HUES64 (cell line): ENCODE measurements around the gene CAMKMT.
"Not testable (repeated sequence)": the region's sequence is repeated elsewhere in the genome, so short reads cannot be mapped to it uniquely, and the experiment has no call there.

Experiments used
- H3K27ac ChIP-seq: 2 replicates; pipeline ENCODE4 v1.7.0; 2013; ENCODE audit warnings: low read depth, low read length, inconsistent platforms
- H3K27me3 ChIP-seq: 2 replicates; pipeline ENCODE4 v1.6.1; 2013; ENCODE audit warnings: mild to moderate bottlenecking, low read length; ENCODE audit not compliant: insufficient read depth
- H3K36me3 ChIP-seq: 2 replicates; pipeline ENCODE4 v1.6.1; 2013; ENCODE audit warnings: mild to moderate bottlenecking, low read length; ENCODE audit not compliant: insufficient read depth
- H3K4me1 ChIP-seq: 2 replicates; pipeline ENCODE4 v1.6.1; 2013; ENCODE audit warnings: mild to moderate bottlenecking, low read length, moderate library complexity; ENCODE audit not compliant: insufficient read depth
- H3K4me3 ChIP-seq: 2 replicates; pipeline ENCODE4 v1.5.1; 2013; ENCODE audit warnings: mild to moderate bottlenecking, low read length, moderate library complexity
- H3K9ac ChIP-seq: 2 replicates; pipeline ENCODE4 v1.6.1; 2013; ENCODE audit warnings: mild to moderate bottlenecking, low read depth, low read length
- H3K9me3 ChIP-seq: 2 replicates; pipeline ENCODE4 v1.6.1; 2013; ENCODE audit warnings: low read depth, low read length; ENCODE audit not compliant: insufficient read depth
- WGBS: fragments of 150-250, 120-280 bp; methylation state at CpG from one replicate; pipeline ENCODE4 v1.1.7; 2013; ENCODE audit warnings: missing lambda C conversion rate; 5-methylcytosine and 5-hydroxymethylcytosine counted together

Gene CAMKMT

DNA sequence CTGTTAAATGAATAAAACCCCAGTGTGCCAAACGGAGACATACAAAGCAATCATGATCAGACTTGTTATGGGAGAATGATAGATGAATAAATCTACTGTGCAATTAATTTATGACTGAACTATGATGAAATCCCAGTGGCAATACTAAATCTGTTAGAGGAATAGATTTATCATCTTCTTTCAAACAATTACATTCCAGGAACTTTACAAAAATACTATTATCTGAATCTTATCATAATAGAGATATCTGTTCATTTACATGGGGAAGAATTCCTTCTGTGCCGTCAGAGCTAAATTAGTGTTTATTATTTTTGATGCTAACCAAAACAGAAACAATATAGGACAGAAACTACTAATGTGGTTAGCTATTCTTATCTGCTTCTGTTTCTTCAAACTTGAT lies 208.5 kb downstream of the CAMKMT start:
- Histone ChIP-seq H3K27ac (no peak overlapping the region), H3K4me1 (peaks cover 3% of the 10 kb centered on the region; the same call in 1 of the 2 replicates), H3K27me3 (no peaks in the 10 kb centered on the region), H3K9ac (no peak overlapping the region), H3K9me3 (no peaks in the 10 kb centered on the region), H3K36me3 (no peaks in the 10 kb centered on the region), H3K4me3 (no peak overlapping the region)
- WGBS, result 100% methylated on average over 1 of the region's 2 CpGs

DNA sequence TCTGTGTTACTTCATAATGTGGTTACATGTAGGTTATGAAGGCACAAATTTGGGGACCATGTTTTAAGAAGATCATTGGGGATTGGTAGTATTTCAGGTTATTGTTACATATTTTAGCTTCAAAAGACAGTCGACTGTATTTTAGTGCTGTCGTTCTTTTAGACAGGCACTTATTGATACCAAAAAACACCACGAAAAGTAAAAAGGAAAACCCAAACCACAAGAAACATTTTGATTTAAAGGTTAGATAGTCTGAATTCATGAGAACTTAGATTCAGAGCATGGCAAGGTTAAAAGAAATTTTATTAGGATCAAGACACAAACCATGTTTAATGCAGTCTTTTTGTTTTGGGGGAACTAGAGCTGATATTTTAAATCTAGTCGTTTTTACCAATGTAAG lies 209.0 kb downstream of the CAMKMT start:
- H3K27me3 ChIP-seq, result no peaks in the 10 kb centered on the region
- H3K9ac ChIP-seq, result no peak overlapping the region
- no peaks in the 10 kb centered on the region for H3K36me3 ChIP-seq
- H3K4me3 ChIP-seq, result no peak overlapping the region
- WGBS, result 85% methylated on average over 4 of the region's 4 CpGs
- H3K4me1 ChIP-seq, result peaks cover 3% of the 10 kb centered on the region; the same call in 1 of the 2 replicates
- H3K27ac ChIP-seq, result no peak overlapping the region
- H3K9me3 ChIP-seq, result no peaks in the 10 kb centered on the region

DNA sequence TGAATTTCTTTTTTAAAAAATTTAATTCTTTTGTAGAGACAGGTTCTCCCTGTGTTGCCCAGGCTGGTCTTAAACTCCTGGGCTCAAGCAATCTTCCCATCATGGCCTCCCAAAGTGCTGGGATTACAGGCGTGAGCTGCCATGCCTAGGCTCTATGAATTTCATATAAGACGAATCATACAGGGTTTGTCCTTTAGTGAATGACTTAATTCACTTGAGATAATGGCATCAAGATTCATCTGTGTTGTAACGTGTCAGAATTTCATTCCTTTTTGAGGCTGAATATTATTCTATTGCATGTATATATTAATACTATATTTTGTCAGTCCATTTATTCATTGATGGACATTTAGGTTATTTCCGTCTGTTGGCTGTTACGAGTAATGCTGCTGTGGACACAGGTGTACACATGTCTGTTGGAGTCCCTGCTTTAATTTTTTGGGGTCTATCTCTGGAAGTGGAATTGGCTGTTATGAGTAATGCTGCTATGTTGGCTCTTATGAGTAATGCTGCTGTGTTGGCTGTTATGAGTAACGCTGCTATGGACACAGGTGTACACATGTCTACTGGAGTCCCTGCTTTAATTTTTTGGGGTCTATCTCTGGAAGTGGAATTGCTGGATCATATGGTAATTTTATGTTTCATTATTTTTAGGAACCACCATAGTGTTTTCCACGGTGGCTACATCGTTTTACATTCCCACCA lies 210.6 kb downstream of the CAMKMT start:
- H3K36me3 ChIP-seq, result no peaks in the 10 kb centered on the region
- no peak overlapping the region for H3K9ac ChIP-seq
- peaks cover under 1% of the 10 kb centered on the region; the same call in 1 of the 2 replicates for H3K4me1 ChIP-seq
- H3K27ac ChIP-seq, result no peak overlapping the region
- WGBS, result 97% methylated on average over 8 of the region's 8 CpGs
- no peaks in the 10 kb centered on the region for H3K9me3 ChIP-seq
- no peak overlapping the region for H3K4me3 ChIP-seq
- H3K27me3 ChIP-seq, result no peaks in the 10 kb centered on the region

DNA sequence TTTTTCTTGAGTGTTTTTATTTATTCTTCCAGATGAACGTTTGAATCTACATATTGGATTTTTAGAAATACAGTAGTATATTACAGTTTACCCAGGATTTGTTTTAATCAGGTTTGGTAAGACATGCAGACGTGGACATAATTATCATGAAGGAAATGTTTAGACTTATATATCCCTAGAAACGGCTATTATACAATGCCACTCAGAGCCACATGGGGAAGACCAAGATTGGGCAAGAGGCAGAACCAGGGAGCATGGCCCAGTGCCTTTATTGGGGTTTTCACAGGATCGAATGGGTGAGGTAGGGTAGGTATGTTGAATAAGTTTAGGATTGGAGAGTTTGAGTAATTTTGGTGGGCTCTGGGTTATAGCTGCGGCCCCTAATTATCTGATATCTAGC lies 212.2 kb downstream of the CAMKMT start:
- H3K4me1 ChIP-seq, result no peaks in the 10 kb centered on the region
- H3K27ac ChIP-seq, result no peak overlapping the region
- H3K27me3 ChIP-seq, result no peaks in the 10 kb centered on the region
- 92% methylated on average over 4 of the region's 5 CpGs for WGBS
- no peak overlapping the region for H3K9ac ChIP-seq
- H3K4me3 ChIP-seq, result no peak overlapping the region
- no peaks in the 10 kb centered on the region for H3K9me3 ChIP-seq
- no peaks in the 10 kb centered on the region for H3K36me3 ChIP-seq

DNA sequence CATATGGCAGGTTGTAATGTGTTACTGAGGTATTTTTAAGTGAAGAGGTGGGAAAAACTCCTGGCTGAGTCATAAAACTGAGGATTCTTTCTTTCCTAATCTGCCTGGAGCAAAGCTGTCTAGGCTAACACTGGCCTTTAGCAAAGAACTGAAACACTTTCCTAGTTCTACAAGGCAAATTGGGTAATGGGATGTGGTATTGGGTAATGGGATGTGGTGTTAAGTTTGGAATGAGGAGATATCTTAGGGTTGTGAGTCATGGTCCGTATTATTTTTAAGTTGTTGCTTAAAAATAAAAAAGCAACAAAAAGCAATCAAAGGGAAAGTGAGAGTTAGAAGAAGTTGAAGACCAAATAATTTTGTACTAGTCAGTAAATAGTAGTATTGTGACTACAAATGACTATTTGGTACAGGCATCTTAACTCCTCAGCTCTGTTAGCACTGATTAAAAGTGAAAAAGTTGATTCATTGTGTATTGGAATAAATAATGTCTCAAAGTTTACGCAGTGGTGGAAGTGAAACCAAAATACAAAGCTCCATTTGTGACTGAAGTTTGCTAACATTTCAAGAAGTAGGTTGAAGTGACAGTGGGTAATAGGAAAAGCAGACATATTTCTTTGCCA lies 216.8 kb downstream of the CAMKMT start:
- Histone ChIP-seq H3K4me3 (no peak overlapping the region), H3K9me3 (no peaks in the 10 kb centered on the region), H3K27ac (no peak overlapping the region), H3K36me3 (no peaks in the 10 kb centered on the region), H3K27me3 (no peaks in the 10 kb centered on the region), H3K9ac (no peak overlapping the region), H3K4me1 (no peaks in the 10 kb centered on the region)
- 92% methylated on average over 2 of the region's 2 CpGs for WGBS

DNA sequence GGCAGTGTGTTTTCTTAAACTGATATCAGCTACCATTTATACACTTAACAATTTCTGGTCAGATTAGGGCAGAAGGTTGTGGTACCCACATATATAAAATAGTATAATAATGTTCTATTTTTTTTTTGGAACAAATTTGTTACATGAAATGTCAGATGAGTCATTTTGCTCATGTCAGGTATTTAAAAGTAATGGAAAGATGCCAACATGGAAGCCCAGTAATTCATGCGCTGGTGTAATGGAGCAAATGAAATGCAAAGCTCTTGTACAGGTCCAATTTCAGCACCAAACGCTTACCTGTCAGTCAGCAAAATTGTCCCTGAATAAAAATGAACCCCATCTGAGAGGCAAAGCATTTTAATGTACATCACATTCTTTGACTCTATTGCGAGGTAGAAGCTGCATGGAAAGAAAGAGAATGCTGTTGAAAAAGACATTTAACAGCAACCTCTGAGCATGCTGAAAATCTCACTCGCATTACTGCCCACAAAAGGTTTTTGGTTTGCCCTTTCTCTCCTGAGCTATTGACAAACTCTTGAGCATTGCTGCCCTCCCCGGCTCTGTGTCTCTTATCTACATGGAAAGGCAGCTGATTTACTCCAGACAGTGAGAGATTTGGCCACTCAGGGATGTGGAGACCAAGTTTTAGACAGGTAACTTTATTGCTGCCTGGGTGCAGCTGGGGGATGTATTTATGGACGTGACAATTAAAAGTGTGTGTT lies 217.5 kb downstream of the CAMKMT start:
- no peak overlapping the region for H3K27ac ChIP-seq
- no peak overlapping the region for H3K9ac ChIP-seq
- 91% methylated on average over 6 of the region's 6 CpGs for WGBS
- H3K9me3 ChIP-seq, result no peaks in the 10 kb centered on the region
- no peak overlapping the region for H3K4me3 ChIP-seq
- no peaks in the 10 kb centered on the region for H3K4me1 ChIP-seq
- no peaks in the 10 kb centered on the region for H3K36me3 ChIP-seq
- no peaks in the 10 kb centered on the region for H3K27me3 ChIP-seq

DNA sequence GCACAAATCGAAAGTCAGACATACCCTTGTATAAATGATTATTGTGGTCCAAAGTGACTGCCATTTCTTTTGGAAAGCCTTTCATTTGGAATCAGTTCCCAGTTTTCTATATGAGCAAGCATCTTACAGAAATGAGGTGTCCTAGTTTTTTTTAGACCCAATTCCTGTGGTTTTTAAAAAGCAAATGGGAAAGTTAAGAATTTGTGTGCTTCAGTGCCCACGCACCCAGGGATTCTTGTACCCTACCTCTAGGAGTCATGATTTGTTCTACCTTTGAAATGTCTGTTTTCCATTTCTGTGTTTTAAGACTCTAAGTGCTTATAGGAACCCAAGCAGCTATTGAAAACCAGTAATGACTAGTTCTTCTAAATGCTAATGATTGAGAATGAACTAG lies 218.1 kb downstream of the CAMKMT start:
- WGBS, result 94% methylated on average over 2 of the region's 2 CpGs
- no peak overlapping the region for H3K9ac ChIP-seq
- no peaks in the 10 kb centered on the region for H3K9me3 ChIP-seq
- H3K27ac ChIP-seq, result no peak overlapping the region
- H3K36me3 ChIP-seq, result no peaks in the 10 kb centered on the region
- no peaks in the 10 kb centered on the region for H3K4me1 ChIP-seq
- no peak overlapping the region for H3K4me3 ChIP-seq
- H3K27me3 ChIP-seq, result no peaks in the 10 kb centered on the region

DNA sequence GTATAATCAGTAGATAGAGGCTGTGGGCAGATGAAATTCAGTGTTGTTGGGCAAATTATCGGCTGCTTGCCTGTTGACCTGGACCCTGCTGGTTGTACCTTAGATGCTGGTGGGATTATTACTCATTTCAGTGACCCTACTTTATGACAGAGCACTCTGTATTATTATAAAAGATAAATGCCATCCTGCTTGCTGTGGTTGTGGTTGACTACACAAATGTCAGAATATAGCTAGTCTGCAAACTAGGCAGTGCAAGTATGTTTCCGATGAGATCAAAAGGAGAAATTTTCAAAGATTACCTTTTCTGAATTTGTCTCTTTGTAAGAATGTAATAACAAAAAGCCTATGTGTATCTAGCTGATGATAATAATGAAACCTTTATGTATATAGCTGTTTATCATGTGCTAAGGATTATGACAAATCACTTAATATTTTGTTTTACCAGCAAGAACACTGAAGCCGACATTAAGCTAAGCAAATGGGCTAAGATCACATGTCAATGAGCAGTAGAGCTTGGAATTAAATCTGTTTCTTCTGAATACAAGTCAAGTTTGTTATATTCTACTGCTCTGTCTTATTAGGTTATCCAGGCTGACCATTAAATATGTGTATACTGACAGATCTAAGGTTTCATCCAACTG lies 219.2 kb downstream of the CAMKMT start:
- Histone ChIP-seq H3K27me3 (no peaks in the 10 kb centered on the region), H3K9me3 (no peaks in the 10 kb centered on the region), H3K4me1 (no peaks in the 10 kb centered on the region), H3K4me3 (no peak overlapping the region), H3K36me3 (no peaks in the 10 kb centered on the region), H3K9ac (no peak overlapping the region), H3K27ac (no peak overlapping the region)
- 93% methylated on average over 3 of the region's 3 CpGs for WGBS

DNA sequence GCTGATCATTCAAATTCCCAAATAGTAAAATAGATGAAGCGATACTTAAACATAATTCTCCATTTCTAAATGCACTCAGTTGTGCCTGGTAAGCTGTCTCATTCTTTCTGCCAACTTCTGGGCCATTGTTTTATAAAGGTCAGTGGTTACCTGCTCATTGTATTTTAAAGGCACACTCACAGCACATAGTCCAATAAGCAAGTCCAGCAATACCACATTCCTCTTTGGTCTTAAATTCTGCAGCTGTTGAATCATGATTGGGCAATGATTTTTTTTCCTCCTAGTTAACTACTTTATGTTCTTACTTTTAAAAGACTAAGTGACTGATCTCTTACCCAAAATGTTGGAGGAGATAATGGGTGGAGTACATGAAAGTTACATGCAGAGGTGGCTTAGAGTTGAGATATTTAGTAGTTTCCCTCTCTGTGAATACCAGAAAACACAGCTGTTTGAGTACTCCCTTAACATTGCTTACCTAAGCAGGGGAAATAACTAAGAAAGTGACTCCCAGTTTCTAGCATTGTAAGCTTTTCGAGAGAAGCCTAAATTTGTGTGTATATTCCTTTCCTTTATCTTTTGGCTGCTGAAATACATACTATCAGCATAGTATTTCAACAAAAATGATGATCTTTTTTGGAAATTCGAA lies 220.7 kb downstream of the CAMKMT start:
- H3K4me3 ChIP-seq, result no peak overlapping the region
- peaks cover 6% of the 10 kb centered on the region; the same call in 1 of the 2 replicates for H3K9me3 ChIP-seq
- H3K9ac ChIP-seq, result no peak overlapping the region
- H3K4me1 ChIP-seq, result no peaks in the 10 kb centered on the region
- H3K27ac ChIP-seq, result no peak overlapping the region
- WGBS, result 100% methylated on average over 1 of the region's 3 CpGs
- H3K27me3 ChIP-seq, result no peaks in the 10 kb centered on the region
- no peaks in the 10 kb centered on the region for H3K36me3 ChIP-seq

DNA sequence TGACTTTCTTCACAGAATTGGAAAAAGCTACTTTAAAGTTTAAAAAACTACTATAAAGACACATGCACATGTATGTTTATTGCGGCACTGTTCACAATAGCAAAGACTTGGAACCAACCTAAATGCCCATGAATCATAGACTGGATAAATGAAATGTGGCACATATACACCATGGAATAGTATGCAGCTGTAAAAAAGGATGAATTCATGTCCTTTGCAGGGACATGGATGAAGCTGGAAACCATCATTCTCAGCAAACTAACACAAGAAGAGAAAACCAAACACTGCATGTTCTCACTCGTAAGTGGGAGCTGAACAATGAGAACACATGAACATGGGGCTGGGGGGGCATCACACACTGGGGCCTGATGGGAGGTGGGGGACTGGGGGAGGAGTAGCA lies 233.9 kb downstream of the CAMKMT start:
- H3K4me1 ChIP-seq, H3K9me3 ChIP-seq, H3K27ac ChIP-seq, H3K4me3 ChIP-seq, H3K36me3 ChIP-seq, H3K9ac ChIP-seq, H3K27me3 ChIP-seq: not testable (repeated sequence)
- 98% methylated on average over 2 of the region's 2 CpGs for WGBS
